ENCODE measurements around the gene MADD.

MADD gene

GRCh38 chr11:47274495-47275235, 4.7 kb downstream of the MADD start:
- Histone ChIP-seq H3K27ac (ENCODE audit: low read length) (no peak overlapping the region), H3K4me3 (ENCODE audit: low read length in 2 of 2) (no peak overlapping the region), H3K9ac (ENCODE audit: low read length in 2 of 2) (no peak overlapping the region), H3K27me3 (ENCODE audit: control insufficient read depth in 1 of 2, insufficient read depth in 2 of 2, low read length in 2 of 2) (no peaks in the 10 kb centered on the region), H3K36me3 (ENCODE audit: control insufficient read depth in 2 of 2, insufficient read depth in 2 of 2, low read length in 2 of 2) (peaks cover 27 to 43% of the 10 kb centered on the region in 2 donors), H3K9me3 (ENCODE audit: control insufficient read depth in 2 of 2, low read length in 2 of 2) (no peaks in the 10 kb centered on the region), H3K4me1 (ENCODE audit: control insufficient read depth, insufficient read depth, low read length) (peaks cover 19% of the 10 kb centered on the region)

- Histone ChIP-seq H3K4me3 (ENCODE audit: low read length in 2 of 2) (no peak overlapping the region), H3K9ac (ENCODE audit: low read length in 2 of 2) (no peak overlapping the region), H3K27ac (ENCODE audit: low read length) (no peak overlapping the region), H3K27me3 (ENCODE audit: control insufficient read depth in 1 of 2, insufficient read depth in 2 of 2, low read length in 2 of 2) (no peaks in the 10 kb centered on the region), H3K4me1 (ENCODE audit: control insufficient read depth, insufficient read depth, low read length) (peaks cover 5% of the 10 kb centered on the region), H3K9me3 (ENCODE audit: control insufficient read depth in 2 of 2, low read length in 2 of 2) (no peaks in the 10 kb centered on the region), H3K36me3 (ENCODE audit: control insufficient read depth in 2 of 2, insufficient read depth in 2 of 2, low read length in 2 of 2) (peaks cover 41 to 51% of the 10 kb centered on the region in 2 donors)
These were observed 7.0 kb downstream of the MADD start for GRCh38 chr11:47276923-47277322.

- H3K9me3 ChIP-seq (ENCODE audit: control insufficient read depth in 2 of 2, low read length in 2 of 2) = no peaks in the 10 kb centered on the region
- no peak overlapping the region for H3K27ac ChIP-seq (ENCODE audit: low read length)
- no peak overlapping the region for H3K4me3 ChIP-seq (ENCODE audit: low read length in 2 of 2)
- peaks cover 50 to 61% of the 10 kb centered on the region in 2 donors for H3K36me3 ChIP-seq (ENCODE audit: control insufficient read depth in 2 of 2, insufficient read depth in 2 of 2, low read length in 2 of 2)
- H3K4me1 ChIP-seq (ENCODE audit: control insufficient read depth, insufficient read depth, low read length) = no peaks in the 10 kb centered on the region
- no peaks in the 10 kb centered on the region for H3K27me3 ChIP-seq (ENCODE audit: control insufficient read depth in 1 of 2, insufficient read depth in 2 of 2, low read length in 2 of 2)
- H3K9ac ChIP-seq (ENCODE audit: low read length in 2 of 2) = no peak overlapping the region
These were observed 8.1 kb downstream of the MADD start for GRCh38 chr11:47278058-47278457.

GRCh38 chr11:47278769-47279168, 8.8 kb downstream of the MADD start:
- no peaks in the 10 kb centered on the region for H3K27me3 ChIP-seq (ENCODE audit: control insufficient read depth in 1 of 2, insufficient read depth in 2 of 2, low read length in 2 of 2)
- no peak overlapping the region for H3K4me3 ChIP-seq (ENCODE audit: low read length in 2 of 2)
- H3K36me3 ChIP-seq (ENCODE audit: control insufficient read depth in 2 of 2, insufficient read depth in 2 of 2, low read length in 2 of 2) = peaks cover 50 to 62% of the 10 kb centered on the region in 2 donors
- H3K9ac ChIP-seq (ENCODE audit: low read length in 2 of 2) = no peak overlapping the region
- H3K4me1 ChIP-seq (ENCODE audit: control insufficient read depth, insufficient read depth, low read length) = no peaks in the 10 kb centered on the region
- no peaks in the 10 kb centered on the region for H3K9me3 ChIP-seq (ENCODE audit: control insufficient read depth in 2 of 2, low read length in 2 of 2)
- no peak overlapping the region for H3K27ac ChIP-seq (ENCODE audit: low read length)

- no peak overlapping the region for H3K9ac ChIP-seq (ENCODE audit: low read length in 2 of 2)
- no peak overlapping the region for H3K4me3 ChIP-seq (ENCODE audit: low read length in 2 of 2)
- H3K27ac ChIP-seq (ENCODE audit: low read length) = no peak overlapping the region
- no peaks in the 10 kb centered on the region for H3K4me1 ChIP-seq (ENCODE audit: control insufficient read depth, insufficient read depth, low read length)
- H3K27me3 ChIP-seq (ENCODE audit: control insufficient read depth in 1 of 2, insufficient read depth in 2 of 2, low read length in 2 of 2) = no peaks in the 10 kb centered on the region
- H3K36me3 ChIP-seq (ENCODE audit: control insufficient read depth in 2 of 2, insufficient read depth in 2 of 2, low read length in 2 of 2) = peaks cover 63 to 68% of the 10 kb centered on the region in 2 donors
- no peaks in the 10 kb centered on the region for H3K9me3 ChIP-seq (ENCODE audit: control insufficient read depth in 2 of 2, low read length in 2 of 2)
These were observed 10.2 kb downstream of the MADD start for GRCh38 chr11:47280099-47280498.

- no peak overlapping the region for H3K27ac ChIP-seq (ENCODE audit: low read length)
- H3K4me3 ChIP-seq (ENCODE audit: low read length in 2 of 2) = no peak overlapping the region
- H3K36me3 ChIP-seq (ENCODE audit: control insufficient read depth in 2 of 2, insufficient read depth in 2 of 2, low read length in 2 of 2) = peaks cover 66 to 70% of the 10 kb centered on the region in 2 donors
- no peak overlapping the region for H3K9ac ChIP-seq (ENCODE audit: low read length in 2 of 2)
- H3K9me3 ChIP-seq (ENCODE audit: control insufficient read depth in 2 of 2, low read length in 2 of 2) = no peaks in the 10 kb centered on the region
- no peaks in the 10 kb centered on the region for H3K4me1 ChIP-seq (ENCODE audit: control insufficient read depth, insufficient read depth, low read length)
- no peaks in the 10 kb centered on the region for H3K27me3 ChIP-seq (ENCODE audit: control insufficient read depth in 1 of 2, insufficient read depth in 2 of 2, low read length in 2 of 2)
These were observed 10.9 kb downstream of the MADD start for GRCh38 chr11:47280860-47281259.

GRCh38 chr11:47282462-47282861, 12.5 kb downstream of the MADD start:
- no peaks in the 10 kb centered on the region for H3K4me1 ChIP-seq (ENCODE audit: control insufficient read depth, insufficient read depth, low read length)
- no peak overlapping the region for H3K4me3 ChIP-seq (ENCODE audit: low read length in 2 of 2)
- H3K9me3 ChIP-seq (ENCODE audit: control insufficient read depth in 2 of 2, low read length in 2 of 2) = no peaks in the 10 kb centered on the region
- H3K27me3 ChIP-seq (ENCODE audit: control insufficient read depth in 1 of 2, insufficient read depth in 2 of 2, low read length in 2 of 2) = no peaks in the 10 kb centered on the region
- H3K27ac ChIP-seq (ENCODE audit: low read length) = no peak overlapping the region
- H3K9ac ChIP-seq (ENCODE audit: low read length in 2 of 2) = no peak overlapping the region
- H3K36me3 ChIP-seq (ENCODE audit: control insufficient read depth in 2 of 2, insufficient read depth in 2 of 2, low read length in 2 of 2) = peaks cover 64 to 65% of the 10 kb centered on the region in 2 donors

GRCh38 chr11:47284151-47284550, 14.2 kb downstream of the MADD start:
- Histone ChIP-seq H3K9ac (ENCODE audit: low read length in 2 of 2) (no peak overlapping the region), H3K36me3 (ENCODE audit: control insufficient read depth in 2 of 2, insufficient read depth in 2 of 2, low read length in 2 of 2) (peaks cover 63 to 67% of the 10 kb centered on the region in 2 donors), H3K4me1 (ENCODE audit: control insufficient read depth, insufficient read depth, low read length) (no peaks in the 10 kb centered on the region), H3K4me3 (ENCODE audit: low read length in 2 of 2) (no peak overlapping the region), H3K9me3 (ENCODE audit: control insufficient read depth in 2 of 2, low read length in 2 of 2) (no peaks in the 10 kb centered on the region), H3K27me3 (ENCODE audit: control insufficient read depth in 1 of 2, insufficient read depth in 2 of 2, low read length in 2 of 2) (no peaks in the 10 kb centered on the region), H3K27ac (ENCODE audit: low read length) (no peak overlapping the region)

GRCh38 chr11:47285969-47286770, 16.2 kb downstream of the MADD start:
- no peaks in the 10 kb centered on the region for H3K9me3 ChIP-seq (ENCODE audit: control insufficient read depth in 2 of 2, low read length in 2 of 2)
- H3K27me3 ChIP-seq (ENCODE audit: control insufficient read depth in 1 of 2, insufficient read depth in 2 of 2, low read length in 2 of 2) = no peaks in the 10 kb centered on the region
- no peak overlapping the region for H3K4me3 ChIP-seq (ENCODE audit: low read length in 2 of 2)
- H3K36me3 ChIP-seq (ENCODE audit: control insufficient read depth in 2 of 2, insufficient read depth in 2 of 2, low read length in 2 of 2) = peaks cover 77 to 78% of the 10 kb centered on the region in 2 donors
- H3K9ac ChIP-seq (ENCODE audit: low read length in 2 of 2) = no peak overlapping the region
- no peaks in the 10 kb centered on the region for H3K4me1 ChIP-seq (ENCODE audit: control insufficient read depth, insufficient read depth, low read length)
- no peak overlapping the region for H3K27ac ChIP-seq (ENCODE audit: low read length)

- H3K36me3 ChIP-seq (ENCODE audit: control insufficient read depth in 2 of 2, insufficient read depth in 2 of 2, low read length in 2 of 2) = peaks cover 78 to 81% of the 10 kb centered on the region in 2 donors
- no peaks in the 10 kb centered on the region for H3K4me1 ChIP-seq (ENCODE audit: control insufficient read depth, insufficient read depth, low read length)
- H3K9me3 ChIP-seq (ENCODE audit: control insufficient read depth in 2 of 2, low read length in 2 of 2) = no peaks in the 10 kb centered on the region
- no peak overlapping the region for H3K9ac ChIP-seq (ENCODE audit: low read length in 2 of 2)
- H3K27me3 ChIP-seq (ENCODE audit: control insufficient read depth in 1 of 2, insufficient read depth in 2 of 2, low read length in 2 of 2) = no peaks in the 10 kb centered on the region
- no peak overlapping the region for H3K27ac ChIP-seq (ENCODE audit: low read length)
- H3K4me3 ChIP-seq (ENCODE audit: low read length in 2 of 2) = no peak overlapping the region
These were observed 18.1 kb downstream of the MADD start for GRCh38 chr11:47288066-47288465.

- Histone ChIP-seq H3K4me3 (ENCODE audit: low read length in 2 of 2) (no peak overlapping the region), H3K27ac (ENCODE audit: low read length) (no peak overlapping the region), H3K27me3 (ENCODE audit: control insufficient read depth in 1 of 2, insufficient read depth in 2 of 2, low read length in 2 of 2) (no peaks in the 10 kb centered on the region), H3K9me3 (ENCODE audit: control insufficient read depth in 2 of 2, low read length in 2 of 2) (no peaks in the 10 kb centered on the region), H3K36me3 (ENCODE audit: control insufficient read depth in 2 of 2, insufficient read depth in 2 of 2, low read length in 2 of 2) (peaks cover 72 to 75% of the 10 kb centered on the region in 2 donors), H3K9ac (ENCODE audit: low read length in 2 of 2) (no peak overlapping the region), H3K4me1 (ENCODE audit: control insufficient read depth, insufficient read depth, low read length) (no peaks in the 10 kb centered on the region)
These were observed 19.9 kb downstream of the MADD start for GRCh38 chr11:47289856-47290255.
